Keratinocyte (primary cell): ENCODE data around the gene ETFRF1. TPM values are rescaled to one million over a fixed set of nuclear protein-coding genes. Genes with fewer than 3 reads are reported as not detected.

Experiments used
- DNase-seq: peaks from one replicate; pipeline ENCODE4 v3.0.0-alpha.2; 2011; ENCODE audit warnings: low read depth, missing footprints, low spot score
- FAIRE-seq: peaks from 2 replicates; lab custom pipeline; 2011; peaks lifted over from hg19 to GRCh38; lab: Jason Lieb, UNC
- H2AFZ ChIP-seq: 2 replicates; pipeline ENCODE4 v1.6.0; 2012; ENCODE audit warnings: low read length, control low read depth, inconsistent platforms; ENCODE audit not compliant: control insufficient read depth
- H3K27ac ChIP-seq: 2 replicates; pipeline ENCODE4 v1.5.1; 2011; ENCODE audit warnings: low read length; ENCODE audit not compliant: control insufficient read depth, insufficient read depth
- H3K27me3 ChIP-seq: 3 replicates; pipeline ENCODE4 v1.6.0; 2011; ENCODE audit warnings: low read length; ENCODE audit not compliant: control insufficient read depth, insufficient read depth; ENCODE audit errors: extremely low read depth
- H3K36me3 ChIP-seq, 2 experiments: 2 replicates in 1 of 2; 3 replicates in 1 of 2; pipeline ENCODE4 v1.5.1; 2011; ENCODE audit warnings: low read length in 2 of 2, mild to moderate bottlenecking in 1 of 2; ENCODE audit not compliant: control insufficient read depth in 2 of 2, insufficient read depth in 2 of 2; ENCODE audit errors: extremely low read depth in 1 of 2
- H3K4me1 ChIP-seq: 3 replicates; pipeline ENCODE4 v1.5.1; 2011; ENCODE audit warnings: low read length; ENCODE audit not compliant: control insufficient read depth, insufficient read depth; ENCODE audit errors: extremely low read depth
- H3K4me2 ChIP-seq: 3 replicates; pipeline ENCODE4 v1.6.0; 2011; ENCODE audit warnings: low read depth, low read length; ENCODE audit not compliant: control insufficient read depth, insufficient read depth; ENCODE audit errors: extremely low read depth
- H3K4me3 ChIP-seq, 3 experiments: fragments of 200-600 bp in 1 of 3; sonication (generic) in 1 of 3; 2 replicates in 2 of 3; 3 replicates in 1 of 3; pipeline ENCODE4 v1.5.1; 2011 to 2016; ENCODE audit warnings: low read length in 3 of 3, mild to moderate bottlenecking in 3 of 3, control low read depth in 2 of 3, inconsistent platforms in 1 of 3, low read depth in 1 of 3, mixed read lengths in 1 of 3, mixed run types in 1 of 3, moderate library complexity in 1 of 3; ENCODE audit not compliant: control insufficient read depth in 2 of 3, insufficient read depth in 2 of 3; ENCODE audit errors: extremely low read depth in 1 of 3
- H3K79me2 ChIP-seq: 2 replicates; pipeline ENCODE4 v1.6.0; 2012; ENCODE audit warnings: low read length; ENCODE audit not compliant: control insufficient read depth, insufficient read depth
- H3K9ac ChIP-seq: 3 replicates; pipeline ENCODE4 v1.6.0; 2011; ENCODE audit warnings: low read length; ENCODE audit not compliant: control insufficient read depth, insufficient read depth; ENCODE audit errors: extremely low read depth
- H3K9me1 ChIP-seq: 3 replicates; pipeline ENCODE4 v1.6.0; 2011; ENCODE audit warnings: low read length; ENCODE audit not compliant: control insufficient read depth, insufficient read depth; ENCODE audit errors: extremely low read depth
- H3K9me3 ChIP-seq: 2 replicates; pipeline ENCODE4 v1.5.1; 2012; ENCODE audit warnings: low read depth, low read length; ENCODE audit not compliant: control insufficient read depth
- H4K20me1 ChIP-seq: 3 replicates; pipeline ENCODE4 v1.6.0; 2011; ENCODE audit warnings: low read length; ENCODE audit not compliant: control insufficient read depth, insufficient read depth; ENCODE audit errors: extremely low read depth
- CTCF ChIP-seq, 3 experiments: IDR thresholded peaks in 1 of 3; conservative IDR thresholded peaks in 1 of 3; optimal IDR thresholded peaks in 1 of 3; 2 replicates in 2 of 3; 3 replicates in 1 of 3; pipeline versions ENCODE3 to v1.5.1; 2011; ENCODE audit warnings: low read length in 3 of 3, mild to moderate bottlenecking in 3 of 3, moderate library complexity in 2 of 3, control low read depth in 1 of 3, inconsistent platforms in 1 of 3; ENCODE audit not compliant: insufficient read depth in 2 of 3; ENCODE audit errors: extremely low read depth in 1 of 3
- EZH2 ChIP-seq: IDR thresholded peaks from one replicate; pipeline ENCODE4 v1.6.1; 2012; ENCODE audit warnings: inconsistent platforms, mild to moderate bottlenecking, low read length, moderate library complexity
- dilution Hi-C: fragments of 300-500 bp; cut with MboI; formaldehyde crosslinking; loops from one replicate; pipeline ENCODE4 v1.7.0; 2020; ENCODE audit warnings: low sequenced_read_pairs; ENCODE audit not compliant: extremely low pct_ligation_motif_present
- polyA plus RNA-seq, 5 experiments: library from polyadenylated mRNA; depleted of rRNA in 3 of 5; stranded (reverse) in 3 of 5; stranded (forward) in 1 of 5; unstranded in 1 of 5; fragments of >200 nt; gene quantifications; 1 replicate in 1 of 5; 2 replicates in 3 of 5; 3 replicates in 1 of 5; pipeline versions ENCODE4 v1.2.1 to v1.2.3, GENCODE V29; 2011 to 2012; ENCODE audit warnings: missing spikeins in 2 of 5, low read depth in 1 of 5, low replicate concordance in 1 of 5

The ETFRF1 gene
- polyA plus RNA-seq, 1 donor (not counting 4 experiments of a cell fraction or from before 2014, with no cell fraction given), result 13.6 TPM

GRCh38 chr12:25250744-25251730, 56.0 kb downstream of the ETFRF1 start, which contains the start of gene KRAS:
TSS of gene KRAS (minus strand) at chr12:25250929.
- Histone ChIP-seq H3K79me2 (peaks cover 37% of the 10 kb centered on the region), H3K9ac (peak within 1 kb of the TSS; percentile 84), H3K4me1 (peaks cover 4% of the 10 kb centered on the region), H3K9me1 (no peaks in the 10 kb centered on the region), H3K27ac (peak within 1 kb of the TSS; percentile 71), H3K27me3 (no peaks in the 10 kb centered on the region), H3K4me2 (peak within 1 kb of the TSS; percentile 93), H4K20me1 (no peaks in the 10 kb centered on the region), H3K9me3 (no peaks in the 10 kb centered on the region), H3K36me3 (peaks cover 0 to 1% of the 10 kb centered on the region in 2 experiments), H3K4me3 (peak within 1 kb of the TSS; percentile 76 to 90 (median 90)), H2AFZ (peak within 1 kb of the TSS; percentile 74)
- no peak for FAIRE-seq
- dilution Hi-C loops, result no loop called here
- TF ChIP-seq CTCF (optimal IDR thresholded peaks at IDR 0.05 in 1 of 3, IDR thresholded peaks at IDR 0.05 in 1 of 3, conservative IDR thresholded peaks at IDR 0.05 in 1 of 3; ENCODE audit: extremely low read depth in 1 of 3, insufficient read depth in 2 of 3, low read length in 3 of 3), result no peak
- no peak for TF ChIP-seq EZH2
- peak; percentile 44 for DNase-seq

- peaks cover 31% of the 10 kb centered on the region for H3K79me2 ChIP-seq
- H3K9ac ChIP-seq, result peak overlapping the region; percentile 84
- H3K36me3 ChIP-seq, result peaks cover 0 to 1% of the 10 kb centered on the region in 2 experiments
- DNase-seq (no peak), FAIRE-seq (no peak)
- H3K4me3 ChIP-seq, result no peak overlapping the region
- no peak for TF ChIP-seq CTCF (optimal IDR thresholded peaks at IDR 0.05 in 1 of 3, IDR thresholded peaks at IDR 0.05 in 1 of 3, conservative IDR thresholded peaks at IDR 0.05 in 1 of 3; ENCODE audit: extremely low read depth in 1 of 3, insufficient read depth in 2 of 3, low read length in 3 of 3)
- TF ChIP-seq EZH2, result no peak
- peak overlapping the region; percentile 73 for H3K4me2 ChIP-seq
- H3K4me1 ChIP-seq, result peaks cover 6% of the 10 kb centered on the region
- no peaks in the 10 kb centered on the region for H3K9me1 ChIP-seq
- no peak overlapping the region for H3K27ac ChIP-seq
- no peak overlapping the region for H2AFZ ChIP-seq
- H3K27me3 ChIP-seq, result no peaks in the 10 kb centered on the region
- dilution Hi-C loops, result no loop called here
- no peaks in the 10 kb centered on the region for H4K20me1 ChIP-seq
- H3K9me3 ChIP-seq, result no peaks in the 10 kb centered on the region
Observed at GRCh38 chr12:25251769-25252168, 56.7 kb downstream of the ETFRF1 start.
